GM19239 (cell line): Measurements from ENCODE around the gene RPL13A.

Experiments
- DNase-seq: peaks from one replicate; pipeline ENCODE4 v3.0.0; 2011; ENCODE audit warnings: low spot score; ENCODE audit not compliant: insufficient read length
- FAIRE-seq: peaks from 2 replicates; lab custom pipeline; 2011; peaks lifted over from hg19 to GRCh38; lab: Jason Lieb, UNC

The RPL13A gene

DNA sequence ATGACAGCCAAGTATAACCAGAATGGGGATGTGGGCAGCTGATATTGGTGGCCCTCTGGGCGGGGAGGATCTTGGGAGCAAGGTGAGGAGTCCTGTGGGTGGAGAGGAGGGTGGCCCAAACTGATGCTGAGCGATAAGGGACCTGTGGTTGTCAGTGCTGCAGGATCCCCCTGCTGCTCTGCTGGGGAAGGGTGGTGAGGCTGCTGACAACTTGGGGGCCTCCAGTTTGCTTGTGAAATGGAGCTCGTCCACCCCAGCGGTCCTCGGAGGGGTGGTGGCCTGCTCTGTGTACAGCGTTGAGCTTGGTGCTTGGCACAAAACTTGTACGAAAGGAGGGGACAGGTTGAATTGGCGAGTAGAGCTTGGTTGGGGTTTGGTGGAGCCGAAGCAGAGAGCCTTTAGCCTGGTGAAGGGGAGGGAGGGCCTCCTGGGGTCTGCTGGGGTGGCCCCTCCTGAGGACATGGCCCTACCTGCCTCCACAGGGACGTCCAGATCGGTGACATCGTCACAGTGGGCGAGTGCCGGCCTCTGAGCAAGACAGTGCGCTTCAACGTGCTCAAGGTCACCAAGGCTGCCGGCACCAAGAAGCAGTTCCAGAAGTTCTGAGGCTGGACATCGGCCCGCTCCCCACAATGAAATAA, 11.7 kb downstream of the RPL13A start:
- FAIRE-seq (no peak), DNase-seq (no peak)

GRCh38 chr19:49502866-49503581, 15.6 kb downstream of the RPL13A start:
- FAIRE-seq: no peak
- DNase-seq: no peak

GRCh38 chr19:49503582-49503962, 16.2 kb downstream of the RPL13A start:
- no peak for DNase-seq
- no peak for FAIRE-seq

DNA sequence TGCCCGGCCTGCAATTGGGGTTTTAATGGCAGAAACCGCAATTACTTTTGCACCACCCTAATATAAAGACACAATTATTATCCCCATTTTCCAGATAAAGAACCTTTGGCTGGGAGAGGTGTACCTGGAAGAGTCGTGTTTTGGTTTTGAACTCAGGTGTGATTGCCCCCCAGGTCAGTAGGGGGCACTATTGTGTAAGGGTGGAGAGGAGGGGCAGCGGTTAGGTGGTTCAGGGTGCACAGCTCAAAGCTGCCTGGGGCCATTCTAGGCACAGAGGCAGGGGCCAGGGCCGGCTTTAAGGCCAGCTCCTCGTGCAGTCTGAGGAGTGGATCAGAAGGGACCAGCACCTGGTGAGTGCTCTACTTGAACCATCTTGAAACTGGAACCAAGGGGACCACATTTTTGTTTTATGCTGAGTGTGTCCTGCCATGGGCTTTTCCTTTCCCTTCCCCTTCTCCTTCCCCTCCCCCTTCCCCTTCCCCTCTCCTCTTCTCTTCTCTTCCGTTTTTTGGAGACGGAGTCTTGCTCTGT, 19.2 kb downstream of the RPL13A start:
- FAIRE-seq: peak; percentile 58
- DNase-seq: peak; percentile 62

DNA sequence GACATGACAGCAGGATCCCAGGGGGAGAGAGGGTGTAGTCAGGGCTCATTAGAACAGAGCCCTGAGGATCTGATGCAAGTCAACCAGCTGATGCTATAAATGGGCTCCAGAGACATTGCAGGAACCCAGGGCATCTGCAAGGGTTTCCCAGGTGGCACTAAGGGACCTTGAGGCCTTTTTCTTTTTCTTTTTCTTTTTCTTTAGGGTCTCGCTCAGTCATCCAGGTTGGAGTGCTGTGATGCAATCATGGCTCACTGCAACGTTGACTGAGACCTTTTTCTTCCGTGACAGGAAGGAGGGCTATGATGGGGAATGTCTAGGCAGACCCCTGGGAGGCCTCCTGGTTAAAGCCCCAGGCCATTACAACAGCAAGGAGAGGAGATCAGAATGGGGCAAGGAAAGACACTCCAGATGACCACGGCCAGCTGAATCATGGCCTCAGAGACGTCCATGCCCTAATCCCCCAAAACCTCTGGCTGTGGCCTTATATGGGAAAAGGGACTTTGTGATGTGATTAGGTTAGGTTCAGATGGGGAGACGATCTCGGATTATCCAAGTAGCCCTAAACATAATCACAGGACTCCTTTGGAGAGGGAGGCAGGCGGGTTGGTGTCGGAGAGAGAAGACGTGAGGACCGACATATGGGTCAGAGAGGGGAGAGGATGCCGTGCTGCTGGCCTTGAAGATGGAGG, 20.5 kb downstream of the RPL13A start:
- no peak for FAIRE-seq
- no peak for DNase-seq

- DNase-seq (no peak), FAIRE-seq (no peak)
Observed at GRCh38 chr19:49512970-49513745, 25.8 kb downstream of the RPL13A start.

GRCh38 chr19:49513746-49514118, 26.3 kb downstream of the RPL13A start:
- no peak for FAIRE-seq
- no peak for DNase-seq

- DNase-seq (no peak), FAIRE-seq (no peak)
Observed at GRCh38 chr19:49514151-49514550, 26.7 kb downstream of the RPL13A start.

- no peak for FAIRE-seq
- no peak for DNase-seq
Observed at GRCh38 chr19:49515767-49516166, 28.4 kb downstream of the RPL13A start.

GRCh38 chr19:49518033-49518432, 30.6 kb downstream of the RPL13A start:
- no peak for FAIRE-seq
- no peak for DNase-seq

- DNase-seq (no peak), FAIRE-seq (no peak)
Observed at GRCh38 chr19:49520705-49521319, 33.4 kb downstream of the RPL13A start.

- DNase-seq: no peak
- FAIRE-seq: no peak
Observed at GRCh38 chr19:49524812-49525455, 37.5 kb downstream of the RPL13A start.

- DNase-seq (no peak), FAIRE-seq (no peak)
Observed at GRCh38 chr19:49528211-49528771, 40.9 kb downstream of the RPL13A start.

DNA sequence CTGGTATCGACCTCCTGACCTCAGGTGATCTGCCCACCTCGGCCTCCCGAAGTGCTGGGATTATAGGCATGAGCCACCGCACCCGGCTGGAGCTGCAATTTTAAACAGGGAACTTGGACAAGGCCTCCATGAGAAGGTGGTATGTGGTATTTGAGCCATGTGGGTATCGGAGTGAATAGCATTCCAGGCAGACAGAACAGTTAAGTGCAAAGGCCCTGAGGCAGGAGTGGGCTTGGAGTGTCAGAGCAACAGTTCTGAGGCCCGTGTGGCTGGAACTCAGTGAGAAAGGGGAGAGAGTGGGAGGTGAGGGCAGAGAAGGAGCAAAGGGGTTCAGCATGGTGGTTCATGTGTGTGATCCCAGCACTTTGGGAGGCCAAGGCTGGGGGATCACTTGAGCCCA, 43.3 kb downstream of the RPL13A start:
- FAIRE-seq (no peak), DNase-seq (no peak)

DNA sequence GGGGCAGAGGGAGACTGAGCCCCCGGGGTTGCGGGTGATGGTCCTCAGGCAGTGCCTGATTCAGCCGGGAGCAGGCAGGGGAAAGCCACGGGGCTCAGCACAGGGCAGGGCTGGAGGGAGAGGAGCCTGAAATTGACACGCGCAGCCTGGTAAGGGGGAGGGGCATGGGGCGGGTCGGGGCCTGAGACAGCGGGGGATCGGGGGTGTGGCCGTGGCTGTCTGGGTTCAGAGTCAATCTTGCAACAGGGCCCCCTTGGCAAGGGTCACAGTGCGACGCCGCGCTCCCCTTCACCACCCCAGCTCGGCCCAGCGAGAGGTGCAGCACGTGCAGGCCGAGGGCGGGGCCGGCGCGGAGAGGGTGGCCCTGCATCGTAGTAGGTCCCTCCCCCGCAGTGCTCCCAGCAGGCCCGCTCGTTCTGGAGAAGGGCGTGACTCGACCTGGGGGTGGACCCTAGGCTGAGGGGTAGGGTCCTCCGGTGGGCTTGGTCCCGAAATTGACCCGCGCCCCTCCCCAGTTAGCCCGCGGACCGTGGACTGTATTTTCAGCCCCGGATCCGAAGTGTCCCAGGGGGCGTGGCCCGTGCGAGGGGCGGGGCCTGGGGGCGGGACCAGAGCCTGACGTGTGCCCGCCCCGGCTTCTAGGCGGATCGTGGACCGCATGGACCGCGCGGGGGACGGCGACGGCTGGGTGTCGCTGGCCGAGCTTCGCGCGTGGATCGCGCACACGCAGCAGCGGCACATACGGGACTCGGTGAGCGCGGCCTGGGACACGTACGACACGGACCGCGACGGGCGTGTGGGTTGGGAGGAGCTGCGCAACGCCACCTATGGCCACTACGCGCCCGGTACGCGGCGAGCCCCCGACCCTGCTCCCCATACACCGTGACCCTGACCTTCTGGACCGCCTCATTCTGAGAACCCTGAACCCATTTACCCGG, 46.4 kb downstream of the RPL13A start:
- FAIRE-seq: peak; percentile 40
- peak; percentile 77 for DNase-seq

- DNase-seq: no peak
- FAIRE-seq: no peak
Observed at GRCh38 chr19:49534632-49535385, 47.4 kb downstream of the RPL13A start.

- no peak for FAIRE-seq
- no peak for DNase-seq
Observed at GRCh38 chr19:49536921-49537462, 49.6 kb downstream of the RPL13A start.
